HG03558 (cell line): ENCODE measurements around the gene MICAL2.

Experiments used
- ATAC-seq: cut with Tn5 transposase; IDR thresholded peaks from one replicate; pipeline ENCODE4 v1.9.1; 2021; ENCODE audit warnings: moderate number of reproducible peaks; ENCODE audit not compliant: unreplicated experiment; ENCODE audit errors: extremely low read depth

Gene MICAL2

DNA sequence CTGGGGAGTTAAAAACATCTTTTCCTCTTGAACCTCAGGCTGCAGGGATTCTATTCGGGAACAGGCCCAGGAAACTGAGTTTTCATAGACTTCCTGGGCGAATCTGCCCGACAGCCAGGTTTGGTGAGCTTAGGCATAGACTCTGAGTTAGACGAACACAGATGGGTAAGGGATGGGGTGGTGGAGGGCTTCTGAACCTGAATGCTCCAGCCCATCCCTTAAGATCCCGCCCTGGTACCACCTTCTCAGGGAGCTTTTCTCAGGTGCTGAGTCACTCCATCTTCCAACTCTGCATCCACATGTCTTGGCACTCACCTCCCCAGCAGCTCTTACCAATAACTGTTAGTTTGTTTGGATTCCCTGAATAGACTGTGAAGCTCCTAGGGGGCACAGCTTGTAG lies 37.4 kb downstream of the MICAL2 start:
- ATAC-seq = no peak

DNA sequence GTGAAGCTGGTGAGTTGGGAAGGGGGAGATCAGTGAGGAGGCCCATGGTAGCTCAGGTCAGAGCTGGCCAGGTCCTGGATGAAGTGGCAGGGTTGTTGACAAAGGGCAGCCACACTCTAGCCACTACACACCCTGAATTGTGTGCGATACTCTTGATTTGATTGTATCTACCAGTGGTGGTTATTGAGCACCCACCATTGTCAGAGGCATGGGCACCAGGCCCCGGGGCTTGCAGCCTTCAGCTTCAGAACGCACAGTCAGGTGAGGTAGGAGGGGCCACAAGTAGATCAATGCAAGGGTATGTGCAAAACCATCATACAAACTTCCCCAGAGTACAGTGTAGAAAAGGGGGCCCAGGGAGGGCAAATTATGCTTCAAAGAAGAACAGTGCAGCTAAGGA lies 38.1 kb downstream of the MICAL2 start:
- ATAC-seq = no peak

DNA sequence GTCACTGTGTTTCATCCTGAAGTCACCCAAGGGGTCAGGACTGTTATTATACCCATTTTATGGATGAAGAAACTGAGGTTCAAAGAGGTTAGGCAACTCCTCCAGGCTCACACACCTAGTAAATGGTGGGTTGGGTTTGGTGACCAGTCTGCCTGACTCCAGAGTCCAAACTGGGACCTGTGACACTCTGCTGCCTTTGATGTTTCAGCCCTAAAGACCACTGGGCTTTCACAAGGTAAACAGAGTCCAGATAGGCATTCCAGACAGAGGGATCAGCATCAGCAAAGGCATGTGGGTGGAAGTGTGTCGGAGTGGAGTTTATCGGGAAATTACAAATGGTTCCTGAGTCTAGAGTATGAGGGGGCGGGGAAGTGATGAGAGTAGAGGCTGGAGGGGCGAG lies 38.5 kb downstream of the MICAL2 start:
- no peak for ATAC-seq

DNA sequence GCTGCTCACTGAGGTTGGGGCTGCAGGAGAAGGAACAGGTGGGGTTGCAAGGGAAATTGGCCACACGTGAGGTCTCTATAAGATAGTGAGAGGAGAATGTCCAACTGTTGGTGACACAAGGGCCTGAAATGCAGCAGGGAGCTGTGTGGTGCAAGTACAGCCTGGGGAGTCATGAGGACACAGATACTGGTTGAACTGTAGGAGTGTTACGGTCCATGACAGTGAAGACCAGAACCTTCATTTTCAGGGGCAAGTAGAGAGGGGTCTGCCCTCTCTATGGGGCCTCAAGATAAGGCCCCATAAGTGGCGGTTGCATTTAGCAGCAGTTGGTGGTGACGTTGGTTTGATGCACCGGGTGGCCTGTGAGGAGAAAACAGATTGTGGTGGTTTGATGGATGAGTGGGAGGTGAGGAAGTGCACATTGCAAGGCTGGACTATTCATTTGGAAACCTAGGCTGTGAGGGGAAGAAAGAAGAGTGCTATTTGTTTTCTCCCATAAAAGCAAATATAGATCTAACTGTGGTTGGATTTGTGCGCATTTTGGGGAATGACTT lies 39.4 kb downstream of the MICAL2 start:
- ATAC-seq = no peak

DNA sequence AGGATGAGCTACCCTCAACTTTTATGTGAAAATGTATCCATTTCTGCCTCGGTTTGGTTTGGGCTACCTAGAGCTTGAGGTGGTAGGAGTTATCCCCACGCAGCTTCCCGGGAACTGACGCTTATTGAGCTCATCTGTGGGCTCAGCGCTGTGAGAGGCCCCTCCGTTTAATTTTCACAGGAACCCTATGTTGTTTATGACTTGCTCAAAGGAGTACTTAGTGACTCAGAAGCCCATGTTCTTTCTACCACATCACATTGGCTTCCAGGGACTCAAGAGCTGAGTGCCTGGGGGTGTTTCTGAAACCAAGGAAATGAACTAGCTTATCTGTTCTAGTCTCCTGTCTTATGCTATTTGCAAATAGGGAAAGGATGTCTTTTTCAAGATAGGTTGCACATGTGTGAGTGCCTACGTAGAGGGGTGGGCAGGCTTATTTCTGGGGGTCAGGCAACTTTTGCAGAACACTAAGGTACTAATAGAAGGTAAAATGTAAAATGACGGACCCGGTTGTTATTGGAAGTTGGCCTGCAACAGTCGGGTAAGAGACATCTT lies 40.5 kb downstream of the MICAL2 start:
- ATAC-seq = no peak

DNA sequence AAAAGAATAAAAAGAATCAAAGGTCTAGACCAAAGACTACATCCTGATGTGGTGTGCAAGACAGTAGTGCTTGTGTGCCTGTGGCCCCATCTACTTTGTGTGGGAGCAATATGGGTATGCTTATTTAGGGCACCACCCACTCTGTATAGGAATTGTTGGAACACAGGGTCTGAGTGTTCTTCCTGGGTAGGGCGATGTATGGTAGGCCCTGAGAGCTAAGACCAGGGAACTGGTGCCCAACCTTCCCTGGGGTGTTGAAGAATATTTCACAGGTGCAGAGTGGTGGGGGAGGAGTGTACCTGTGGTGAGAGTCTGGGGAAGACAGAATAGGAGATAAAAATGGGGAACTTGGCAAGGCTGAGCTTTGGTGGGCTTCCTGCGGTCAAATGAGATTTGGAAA lies 41.9 kb downstream of the MICAL2 start:
- ATAC-seq = no peak

DNA sequence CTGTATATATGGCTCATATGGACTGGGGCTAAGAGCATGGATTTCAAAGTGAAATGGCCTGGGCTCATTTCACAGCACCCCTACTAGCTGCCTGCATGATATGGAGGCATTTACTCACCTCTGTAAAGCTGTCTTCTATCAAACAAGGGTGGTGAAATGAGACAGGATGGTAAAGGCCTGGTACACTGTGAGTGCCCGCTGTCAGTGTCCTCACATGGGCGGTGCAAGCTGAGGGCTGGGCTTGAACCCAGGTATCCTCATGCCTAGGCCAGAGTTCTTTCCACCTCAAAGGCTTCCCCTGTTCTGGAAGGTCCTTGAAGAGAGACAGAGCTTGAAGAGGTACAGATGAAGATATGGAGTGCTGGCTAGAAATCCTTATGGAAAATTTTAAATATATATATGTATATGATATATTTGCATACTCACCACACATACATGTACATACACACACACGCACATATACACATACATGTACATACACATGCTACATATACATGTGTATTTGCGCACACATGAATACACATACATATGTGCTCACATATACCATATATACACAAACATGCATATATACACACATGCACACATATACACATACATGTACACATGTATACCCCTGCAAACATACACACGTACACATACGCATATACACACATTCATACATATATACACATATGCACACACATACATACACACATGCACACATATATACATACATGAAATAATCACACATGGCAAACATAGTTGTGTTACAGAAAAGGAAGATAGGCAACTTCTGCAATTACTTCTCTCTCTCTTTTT lies 44.7 kb downstream of the MICAL2 start:
- ATAC-seq = no peak

DNA sequence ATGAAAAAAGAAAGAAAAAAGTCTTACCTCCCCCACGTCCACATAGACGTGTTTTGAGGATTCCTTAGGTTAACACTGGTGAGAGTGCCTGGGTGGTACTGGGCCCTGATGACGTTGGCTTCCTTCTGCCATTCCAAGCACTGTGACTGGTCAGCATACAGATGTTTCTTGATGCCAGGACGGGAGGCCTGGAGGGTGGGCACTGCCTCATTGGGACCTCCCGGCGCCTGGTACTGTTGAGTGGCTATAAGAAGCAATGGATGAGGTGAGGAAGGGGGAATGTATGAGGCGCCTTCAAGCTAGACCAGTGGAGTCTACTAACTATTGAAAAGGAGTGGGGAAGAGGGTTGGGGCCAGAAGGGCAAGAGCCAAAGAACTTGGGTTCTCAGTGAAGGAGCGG lies 45.3 kb downstream of the MICAL2 start:
- ATAC-seq = no peak

DNA sequence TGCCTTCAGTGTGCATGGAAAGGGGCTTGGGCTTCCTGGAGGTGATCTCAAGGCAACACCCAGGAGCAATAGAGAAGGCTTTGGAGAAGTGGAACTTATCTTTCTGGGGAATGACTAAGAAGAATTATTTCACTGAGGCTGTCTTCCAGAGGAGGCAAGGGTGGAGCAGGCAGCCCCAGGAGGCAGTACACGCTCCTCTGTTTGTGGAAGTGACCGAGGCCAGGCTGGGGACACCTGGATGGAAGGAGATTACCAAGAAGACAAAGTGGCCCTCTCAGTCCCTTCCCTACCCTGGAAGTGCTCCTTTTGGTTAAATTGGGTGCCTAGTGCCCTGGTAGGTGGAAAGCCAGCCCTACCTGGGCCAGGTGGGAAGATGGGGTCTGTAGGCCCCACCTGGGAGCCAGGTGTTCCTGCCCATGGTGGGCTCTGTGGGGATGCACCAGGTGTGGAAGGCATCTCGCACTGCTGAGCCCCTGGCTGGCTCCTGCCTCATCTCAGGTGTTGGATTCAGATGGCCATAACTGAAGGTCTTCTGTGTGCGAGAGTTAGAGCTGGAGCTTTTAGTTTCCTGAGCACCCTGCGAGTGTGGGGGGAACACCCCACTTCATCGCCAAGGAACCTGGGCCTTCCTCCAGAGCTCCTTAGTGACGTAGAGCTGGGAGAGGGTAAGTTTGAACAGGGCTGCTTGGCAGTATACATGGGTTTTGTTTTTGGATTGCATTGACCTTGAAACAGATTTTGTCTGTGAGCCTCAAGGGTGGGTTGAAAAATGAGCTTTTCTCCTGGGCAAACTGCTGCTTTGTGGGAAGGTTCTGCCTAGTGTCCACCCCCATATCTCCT lies 46.1 kb downstream of the MICAL2 start:
- ATAC-seq = no peak

DNA sequence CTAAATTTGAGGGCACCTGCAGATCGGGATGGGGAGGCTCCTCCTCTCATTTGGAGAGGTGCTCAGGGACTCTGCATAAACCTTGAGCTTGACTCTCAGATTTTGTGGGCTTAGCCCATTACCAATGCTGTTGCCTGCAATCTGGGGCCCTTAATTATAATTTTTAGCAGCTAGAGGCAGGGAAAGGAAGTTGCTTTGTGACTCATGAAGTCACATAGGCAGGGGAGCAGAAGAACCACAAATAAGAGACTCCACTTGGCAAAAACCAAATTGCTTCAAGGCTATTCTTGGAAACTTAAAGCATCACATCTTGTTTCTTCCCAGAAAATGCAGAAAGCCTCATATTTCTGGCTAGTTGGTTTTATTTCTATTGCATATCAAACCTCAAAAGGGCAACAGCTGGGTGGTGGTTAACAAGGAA lies 46.9 kb downstream of the MICAL2 start:
- no peak for ATAC-seq

DNA sequence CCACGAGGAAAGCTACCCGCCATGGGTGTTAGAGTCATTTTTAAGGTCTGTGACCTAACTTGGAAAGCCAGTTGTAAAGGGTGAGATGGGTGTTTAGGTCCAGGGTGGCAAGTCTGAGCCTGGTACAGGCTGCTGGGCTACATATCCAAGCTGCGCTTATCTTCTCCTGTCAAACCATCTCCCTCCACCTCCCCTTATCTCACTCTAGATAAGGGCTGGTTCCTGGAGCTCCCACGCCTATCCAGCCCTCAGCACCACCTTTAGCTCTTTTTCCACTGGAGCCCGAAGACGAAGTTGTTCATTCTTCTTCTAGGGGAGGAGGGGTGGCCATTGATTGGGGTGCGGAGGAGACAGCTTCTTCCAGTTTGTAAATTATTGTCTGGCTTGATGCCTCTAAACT lies 48.5 kb downstream of the MICAL2 start:
- ATAC-seq = no peak

DNA sequence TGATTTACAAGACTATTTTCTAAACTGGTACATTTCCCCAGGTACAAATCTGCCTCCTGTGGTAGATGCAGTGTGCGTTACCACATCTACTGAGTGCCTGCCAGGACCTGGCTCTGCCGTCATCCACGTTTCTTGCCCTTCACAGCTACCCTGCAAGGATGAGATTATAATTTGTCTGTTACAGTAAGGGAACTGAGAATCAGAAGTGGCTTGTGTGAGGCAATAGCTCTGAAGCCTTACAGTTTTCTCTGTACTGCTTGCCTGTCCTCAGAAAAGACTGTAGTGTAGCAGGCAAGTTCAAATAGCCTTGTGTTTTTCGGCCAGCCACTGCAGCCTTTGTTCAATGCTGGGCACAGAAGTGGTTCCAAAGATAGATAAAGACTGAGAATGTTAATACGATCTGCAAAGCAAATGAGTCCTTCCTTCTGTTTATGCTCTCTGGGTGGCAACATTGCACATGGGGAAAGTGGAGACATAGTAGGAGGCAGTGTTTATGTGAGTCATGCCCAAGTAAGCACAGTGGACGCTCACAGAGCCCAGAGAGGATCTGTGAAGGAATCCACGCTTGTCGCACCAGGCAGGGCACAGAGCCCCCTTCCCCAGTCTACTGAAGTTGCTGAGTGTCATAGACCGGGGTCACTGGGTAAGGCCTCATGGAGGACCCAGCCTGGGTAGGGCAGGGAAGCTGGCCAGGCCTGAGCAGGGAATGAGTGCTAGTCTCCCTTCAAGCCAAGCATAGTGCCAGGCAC lies 49.1 kb downstream of the MICAL2 start:
- ATAC-seq = no peak

DNA sequence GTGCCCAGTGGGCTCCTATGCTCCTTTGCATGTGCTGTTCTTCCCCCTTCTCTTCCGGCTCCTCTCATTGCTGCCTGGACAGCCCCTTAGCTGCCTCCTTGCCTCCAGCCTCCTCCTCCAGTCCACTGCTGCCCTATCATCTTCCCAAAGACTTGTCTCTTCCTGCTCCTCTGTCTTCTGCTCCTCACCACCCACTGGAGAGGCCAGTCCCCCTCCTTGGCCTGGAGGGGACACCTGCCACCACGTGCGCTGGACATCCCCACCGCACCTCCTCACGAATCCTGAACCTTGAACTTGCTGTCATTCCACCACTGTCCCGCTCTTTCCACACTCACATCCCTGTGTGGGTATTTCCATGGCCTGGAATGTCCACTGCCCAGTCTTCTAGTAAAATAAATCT lies 49.8 kb downstream of the MICAL2 start:
- ATAC-seq = no peak

DNA sequence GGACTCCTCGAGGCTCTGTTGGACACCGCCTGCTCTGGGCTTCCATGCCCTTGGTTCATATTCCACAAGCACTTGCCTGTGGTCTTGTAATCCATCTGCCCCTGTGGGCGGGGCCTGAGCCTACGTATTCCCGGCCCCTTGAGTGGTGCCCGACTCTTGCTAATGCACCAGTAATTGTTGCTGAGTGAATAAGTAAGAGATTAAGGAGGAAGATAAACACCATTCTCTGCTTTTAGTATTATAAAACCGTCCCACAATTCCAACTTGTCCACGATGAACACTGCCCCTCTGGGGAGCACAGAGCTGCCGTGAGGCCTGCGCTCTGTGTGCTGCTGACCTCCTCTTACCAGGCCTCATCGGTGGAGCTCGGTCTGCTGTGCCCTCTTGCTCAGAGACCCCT lies 50.3 kb downstream of the MICAL2 start:
- ATAC-seq = no peak

DNA sequence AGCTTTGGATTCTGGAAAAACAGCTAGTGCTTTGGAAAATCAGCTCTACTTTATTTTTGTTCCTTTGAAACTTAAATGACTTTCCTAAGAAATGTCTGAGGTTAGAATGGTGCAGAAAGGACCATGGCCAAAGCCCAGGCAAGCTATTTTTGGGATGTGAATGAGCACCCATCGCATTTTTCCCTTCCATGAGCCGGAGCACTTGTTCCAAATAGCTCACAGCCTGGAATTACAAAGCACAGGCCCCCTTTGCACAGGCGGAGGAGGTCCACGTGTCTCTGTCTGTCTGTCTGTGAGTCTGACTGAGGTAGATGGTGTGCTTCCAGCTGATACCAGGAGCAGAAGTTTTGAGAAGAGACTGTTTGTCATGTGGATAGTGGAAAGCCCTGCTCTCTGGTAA lies 50.7 kb downstream of the MICAL2 start:
- ATAC-seq = no peak

DNA sequence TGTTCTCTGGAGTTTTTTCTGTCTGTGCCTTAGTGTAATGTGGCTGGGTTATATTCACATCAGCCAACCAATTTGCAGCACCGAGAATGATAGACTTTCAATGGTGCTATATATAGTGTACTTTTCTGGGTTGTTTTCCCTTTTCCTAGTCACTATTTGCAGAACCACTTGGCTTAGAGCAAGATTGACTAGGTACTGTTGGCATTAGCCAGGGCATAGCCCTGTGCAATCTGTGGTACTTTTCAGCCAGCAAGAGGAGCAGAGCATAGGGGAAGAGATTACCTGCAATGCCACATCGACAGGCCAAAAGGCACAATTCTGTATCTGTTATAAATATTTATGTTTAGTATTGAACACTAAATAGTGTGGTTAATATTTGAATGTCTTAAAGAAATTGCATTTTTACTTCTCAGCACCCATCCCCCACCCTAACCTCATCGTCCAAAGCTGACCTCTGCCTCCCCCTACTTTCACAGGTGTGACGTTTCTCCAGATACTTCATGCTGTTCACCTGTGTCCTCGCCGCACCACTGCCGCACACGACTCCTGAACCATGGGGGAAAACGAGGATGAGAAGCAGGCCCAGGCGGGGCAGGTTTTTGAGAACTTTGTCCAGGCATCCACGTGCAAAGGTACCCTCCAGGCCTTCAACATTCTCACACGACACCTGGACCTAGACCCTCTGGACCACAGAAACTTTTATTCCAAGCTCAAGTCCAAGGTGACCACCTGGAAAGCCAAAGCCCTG lies 51.4 kb downstream of the MICAL2 start:
- ATAC-seq = no peak

DNA sequence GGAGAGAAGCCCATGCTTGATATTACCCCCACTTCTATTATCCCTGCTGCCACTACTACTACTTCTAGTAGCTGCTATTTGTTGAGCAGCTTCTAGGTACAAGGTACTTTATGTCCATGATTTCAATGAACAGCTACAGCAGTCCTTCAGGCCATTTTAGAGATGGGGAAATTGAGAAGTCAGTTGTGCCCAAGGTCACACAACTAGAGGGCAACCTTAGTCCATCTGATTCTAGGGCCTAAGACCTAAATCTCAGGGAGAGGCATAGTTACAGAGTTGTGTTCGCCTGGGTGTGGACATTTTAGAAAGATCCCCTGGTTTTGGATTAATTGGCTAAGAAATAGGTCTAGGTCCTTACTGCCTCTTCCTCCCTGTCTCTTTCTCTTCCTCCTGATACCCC lies 52.3 kb downstream of the MICAL2 start:
- no peak for ATAC-seq

DNA sequence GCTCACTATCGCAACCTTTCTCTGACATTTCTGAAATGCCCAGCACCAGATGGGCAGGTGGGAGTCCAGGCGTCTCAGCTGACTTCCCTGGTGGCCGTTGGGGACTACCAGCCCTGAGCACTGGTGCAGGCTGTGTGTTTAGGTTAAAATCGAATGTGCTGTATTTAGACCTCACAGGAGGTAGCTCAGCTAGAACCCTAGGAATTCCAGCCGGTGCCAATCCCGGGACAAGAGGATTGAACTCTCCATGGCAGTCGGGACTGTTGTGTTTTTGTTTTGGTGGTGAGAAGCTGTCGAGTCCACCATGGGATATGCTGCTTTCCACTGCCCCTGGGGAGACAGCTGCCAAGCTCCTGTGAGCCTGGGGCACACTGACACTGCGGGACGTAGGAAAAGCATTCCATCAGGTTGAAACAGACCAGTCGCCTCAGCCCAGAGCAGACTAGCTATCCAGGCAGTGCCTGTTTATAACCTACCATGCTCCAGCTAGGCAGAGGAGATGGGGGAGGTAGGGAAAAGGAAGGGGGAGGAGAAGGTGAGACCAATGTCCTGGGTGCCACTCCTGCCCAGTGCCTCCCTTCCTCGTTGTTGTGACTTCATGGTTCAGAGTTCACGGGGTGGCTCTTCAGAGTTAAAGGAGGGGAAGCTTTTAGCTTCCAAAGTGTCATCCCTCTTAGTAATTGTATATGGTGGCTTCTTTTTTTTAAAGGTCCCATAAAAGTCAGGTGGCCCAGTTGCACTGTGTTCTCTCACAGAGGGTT lies 53.0 kb downstream of the MICAL2 start:
- no peak for ATAC-seq
